HG03558 (cell line): ENCODE data around the gene RAI2.

Experiments used
- ATAC-seq: cut with Tn5 transposase; IDR thresholded peaks from one replicate; pipeline ENCODE4 v1.9.1; 2021; ENCODE audit warnings: moderate number of reproducible peaks; ENCODE audit not compliant: unreplicated experiment; ENCODE audit errors: extremely low read depth

The RAI2 gene

DNA sequence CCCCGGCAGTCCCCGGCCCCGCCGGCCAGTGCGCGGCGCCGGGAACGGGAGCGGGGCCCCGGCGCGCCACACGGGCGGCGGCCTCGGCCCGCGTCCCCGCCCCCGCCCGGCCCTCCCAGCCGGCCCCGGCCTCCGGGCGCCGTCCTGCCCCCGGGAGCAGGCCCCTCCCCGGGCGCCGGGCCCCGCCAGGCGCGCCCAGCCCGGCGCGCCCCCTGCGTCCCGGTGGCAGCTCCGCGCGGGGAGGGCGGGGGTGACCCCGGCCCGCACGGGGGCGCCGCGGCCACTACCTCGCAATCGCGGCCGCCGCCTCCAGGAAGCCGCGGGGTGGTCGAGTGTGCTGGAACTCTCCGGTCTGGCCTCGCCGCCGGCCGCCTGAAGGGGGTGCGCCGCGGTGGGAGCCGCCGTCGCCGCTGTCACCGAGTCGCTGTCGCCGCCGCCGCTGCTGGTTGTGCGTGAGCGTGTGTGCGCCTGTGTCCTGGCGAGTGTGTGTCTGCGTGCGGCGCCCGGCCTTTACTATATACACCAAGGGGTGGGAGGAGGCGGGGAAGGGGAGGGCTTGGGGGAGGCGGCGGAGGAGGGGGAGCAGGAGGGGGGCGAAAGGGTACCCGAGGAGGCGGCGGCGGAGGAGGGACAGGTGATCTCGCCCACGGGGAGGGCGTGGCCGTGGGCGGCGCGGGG is at the start of gene RAI2:
TSS of gene RAI2 (minus strand) at position 488 of the 678 bp plus-strand sequence. CDS start 59,288 bp downstream, outside the sequence.
- ATAC-seq = no peak

DNA sequence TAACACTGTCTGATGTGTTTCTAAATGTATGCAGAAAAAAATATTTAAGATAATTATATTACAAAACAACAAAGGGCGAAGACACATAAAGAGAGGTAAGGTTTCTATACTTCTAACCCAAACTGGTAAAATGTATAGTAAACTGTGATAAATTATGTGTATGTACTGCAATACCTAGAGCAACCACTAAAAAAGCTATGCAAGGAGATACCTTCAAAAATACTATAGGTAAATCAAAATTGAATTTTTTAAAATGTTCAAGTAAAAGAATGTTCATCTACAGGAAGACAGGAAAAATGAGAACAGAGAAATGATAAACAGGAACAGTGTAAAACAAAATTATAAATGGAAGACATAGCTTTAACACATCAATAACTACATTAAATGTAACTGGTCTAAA is 27.3 kb upstream of the RAI2 start:
- no peak for ATAC-seq

DNA sequence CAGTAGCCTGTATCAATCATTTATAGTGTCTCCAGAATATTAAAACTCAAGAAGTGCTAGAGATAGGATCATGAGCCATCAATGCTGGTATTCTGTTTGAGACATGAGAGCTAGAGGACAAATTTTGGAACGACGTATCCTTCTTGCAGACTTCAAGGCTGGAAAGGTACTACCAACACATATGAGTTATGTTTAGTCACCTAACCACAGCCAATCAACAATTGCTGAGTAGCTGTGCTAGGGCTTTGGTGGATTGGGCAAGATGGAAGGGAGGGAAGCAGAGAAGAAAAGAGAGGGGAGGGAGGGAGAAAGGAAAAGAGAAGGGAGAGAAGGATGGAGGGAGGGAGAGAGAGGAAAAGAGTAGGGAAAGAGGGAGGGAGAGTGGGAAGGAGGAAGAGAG is 21.6 kb upstream of the RAI2 start:
- no peak for ATAC-seq

- ATAC-seq = no peak
Observed at GRCh38 chrX:17878028-17878670, 17.1 kb upstream of the RAI2 start.

- ATAC-seq = no peak
Observed at GRCh38 chrX:17876135-17876534, 15.0 kb upstream of the RAI2 start.

- no peak for ATAC-seq
Observed at GRCh38 chrX:17869580-17869979, 8.5 kb upstream of the RAI2 start.

GRCh38 chrX:17861489-17862011 is 452 bp upstream of the RAI2 start:
- ATAC-seq = no peak

- ATAC-seq = no peak
Observed at GRCh38 chrX:17860179-17860780, 818 bp downstream of the RAI2 start.

GRCh38 chrX:17859609-17860178 is 1.4 kb downstream of the RAI2 start:
- no peak for ATAC-seq

DNA sequence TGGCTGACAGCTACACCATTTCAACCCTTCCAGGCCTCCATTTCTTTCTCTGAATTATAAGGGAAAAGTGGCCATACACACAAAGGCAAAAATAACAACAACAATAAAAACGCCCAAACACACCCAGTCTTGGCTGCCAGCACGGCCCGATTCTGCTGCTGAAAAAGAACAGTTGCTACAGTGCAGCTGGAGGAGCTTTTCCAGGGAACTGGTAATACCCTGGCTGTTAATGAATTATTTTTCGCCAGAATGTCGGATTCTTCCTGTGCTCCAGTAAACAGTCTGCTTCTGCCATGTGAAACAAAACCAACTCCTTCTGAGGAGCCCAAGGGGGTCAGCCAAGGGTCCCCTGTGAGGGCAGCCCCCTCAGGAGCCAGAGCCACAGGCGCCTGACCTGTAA is 6.6 kb downstream of the RAI2 start:
- ATAC-seq = no peak

GRCh38 chrX:17854069-17854468 is 7.0 kb downstream of the RAI2 start:
- ATAC-seq = no peak

DNA sequence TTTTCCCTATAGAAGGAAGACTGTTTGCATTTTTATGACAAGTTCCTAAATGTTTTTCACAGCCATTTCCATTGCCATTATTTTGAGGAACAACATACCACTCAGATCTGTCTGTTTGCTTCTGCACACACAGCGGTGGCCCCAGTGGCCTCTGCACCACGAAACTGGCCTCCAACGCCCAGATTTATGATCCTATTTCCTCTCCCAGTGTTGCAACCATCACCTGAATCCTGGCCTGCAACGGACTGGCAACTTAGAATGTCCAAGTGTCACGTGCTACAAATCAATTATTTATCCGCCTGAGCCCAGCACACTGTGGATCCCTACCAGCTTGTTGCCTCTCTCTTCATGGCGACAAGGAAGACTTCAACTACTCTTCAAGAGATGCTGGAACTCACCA is 9.2 kb downstream of the RAI2 start:
- ATAC-seq = no peak

GRCh38 chrX:17848545-17849265 is 12.4 kb downstream of the RAI2 start:
- no peak for ATAC-seq

GRCh38 chrX:17846045-17846444 is 15.1 kb downstream of the RAI2 start:
- ATAC-seq = no peak

DNA sequence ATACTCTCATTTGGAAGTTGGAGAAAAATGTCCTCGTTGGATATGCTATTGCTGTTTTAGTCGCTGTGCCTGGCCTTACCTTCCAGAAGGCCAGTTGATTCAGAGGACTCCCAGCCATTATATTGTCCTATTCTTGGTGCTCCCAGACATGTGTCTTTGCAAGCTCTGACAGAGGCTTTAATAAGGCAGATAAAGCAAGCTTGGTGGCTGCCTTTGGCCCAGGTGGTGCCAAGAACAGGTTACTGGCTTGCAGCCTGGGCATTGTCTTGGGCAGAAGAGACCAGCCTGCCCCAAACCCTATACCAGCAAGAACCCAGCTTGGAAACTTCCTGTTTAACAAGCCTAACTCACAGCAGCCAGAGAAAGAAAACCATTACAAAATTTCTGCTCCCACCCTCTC is 16.9 kb downstream of the RAI2 start:
- ATAC-seq = no peak

DNA sequence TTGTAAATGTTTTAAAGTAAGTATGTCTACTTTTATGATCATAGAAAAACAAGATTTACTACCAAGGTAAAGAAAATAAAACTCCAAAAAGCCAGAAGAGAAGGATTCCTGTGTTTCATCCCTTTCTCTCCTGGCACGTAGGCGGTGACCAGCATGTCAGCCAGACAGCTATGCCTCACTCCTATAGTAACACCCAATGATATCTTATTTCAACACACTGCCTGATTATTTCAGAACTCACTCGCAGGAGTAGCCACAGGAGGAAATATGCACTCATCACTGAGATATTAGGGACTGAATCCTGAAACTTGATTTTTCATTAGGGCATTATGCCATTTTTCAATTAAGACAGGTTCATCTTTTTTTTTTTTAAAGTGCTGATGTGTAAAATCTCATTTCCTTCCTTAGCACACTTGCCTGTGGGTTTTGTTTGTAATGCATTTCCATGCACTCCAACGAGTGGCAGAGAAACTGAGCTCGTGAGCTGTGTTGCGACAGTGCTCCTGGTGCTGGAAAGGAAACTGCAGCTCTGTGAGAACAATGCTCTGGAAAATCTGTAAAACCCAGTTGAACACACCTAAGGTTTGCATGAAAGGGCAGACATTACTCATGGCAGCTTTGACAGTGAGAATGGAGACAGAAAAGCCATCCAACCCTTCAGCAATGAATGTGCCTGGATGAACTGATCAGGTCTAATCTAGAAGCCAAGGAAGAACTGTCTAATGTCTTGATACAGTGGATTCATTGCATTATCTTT is 18.2 kb downstream of the RAI2 start:
- no peak for ATAC-seq

DNA sequence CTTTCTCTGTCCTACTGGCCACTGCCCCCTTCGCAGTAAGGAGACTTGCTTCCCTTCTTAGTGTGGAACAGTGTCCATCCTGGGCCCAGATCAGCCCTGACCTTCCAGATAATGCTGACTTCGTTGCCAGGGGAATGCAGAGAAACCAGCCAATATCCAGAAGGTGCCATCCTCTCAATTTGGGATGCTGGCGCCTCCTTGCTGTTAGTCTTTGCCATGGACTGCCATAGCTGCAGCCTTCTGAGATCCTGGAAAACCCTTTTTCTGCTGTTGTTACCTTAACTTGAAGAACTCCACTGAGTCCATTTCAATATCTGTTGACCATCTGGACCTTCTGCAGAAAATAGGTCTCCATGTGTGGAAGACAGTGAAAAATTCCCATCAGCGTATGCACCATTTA is 21.8 kb downstream of the RAI2 start:
- ATAC-seq = no peak

GRCh38 chrX:17836830-17837229 is 24.3 kb downstream of the RAI2 start:
- no peak for ATAC-seq

DNA sequence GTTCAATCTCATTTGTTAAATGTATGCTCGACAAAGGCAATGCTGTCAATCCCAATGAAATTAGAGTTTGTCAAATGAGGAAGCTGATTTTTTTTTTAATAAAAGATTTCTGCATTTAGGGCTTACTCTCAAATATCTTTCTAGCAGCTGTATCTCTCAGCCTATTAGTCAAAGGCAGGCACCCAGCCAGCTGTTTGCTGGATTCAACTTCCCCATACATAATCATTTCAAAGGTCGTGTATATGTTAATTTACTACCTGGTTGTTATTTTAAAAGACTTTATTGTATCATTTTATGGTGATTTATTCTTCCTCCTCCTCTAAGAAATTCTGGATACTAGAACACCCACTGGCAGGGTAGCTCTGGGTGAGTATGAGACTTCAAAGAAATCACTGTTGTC is 27.1 kb downstream of the RAI2 start:
- ATAC-seq = no peak

- ATAC-seq = no peak
Observed at GRCh38 chrX:17831255-17831654, 29.8 kb downstream of the RAI2 start.
